Tibial nerve (tissue), 3 donors: ENCODE data around the gene TC2N.

Source experiments
- CTCF ChIP-seq, 5 experiments: fragments of 200-600 bp in 3 of 5; fragments of 450-650 bp in 2 of 5; sonication (generic) in 3 of 5; IDR thresholded peaks; one replicate each; pipeline ENCODE4 v1.5.1; 2016 to 2019; ENCODE audit warnings: antibody characterized with exemption in 5 of 5, mild to moderate bottlenecking in 3 of 5, moderate library complexity in 2 of 5
- POLR2A ChIP-seq, 2 donors: fragments of 450-650 bp; IDR thresholded peaks; one replicate each; pipeline ENCODE4 v1.6.1; 2017; ENCODE audit warnings: antibody characterized with exemption in 2 of 2, mild to moderate bottlenecking in 2 of 2, moderate library complexity in 2 of 2

- TF ChIP-seq CTCF (IDR thresholded peaks at IDR 0.05) (no peak), POLR2A (IDR thresholded peaks at IDR 0.05) (no peak)
Measured at GRCh38 chr14:91732859-91733477, 134.4 kb downstream of the TC2N start.
